NCI-H526 (cell line): ENCODE data around the gene CRAT.

Source experiments
- DNase-seq, 2 experiments: peaks; one replicate each; lab custom pipeline; 2025; lab: John Stamatoyannopoulos, UW

Gene CRAT

DNA sequence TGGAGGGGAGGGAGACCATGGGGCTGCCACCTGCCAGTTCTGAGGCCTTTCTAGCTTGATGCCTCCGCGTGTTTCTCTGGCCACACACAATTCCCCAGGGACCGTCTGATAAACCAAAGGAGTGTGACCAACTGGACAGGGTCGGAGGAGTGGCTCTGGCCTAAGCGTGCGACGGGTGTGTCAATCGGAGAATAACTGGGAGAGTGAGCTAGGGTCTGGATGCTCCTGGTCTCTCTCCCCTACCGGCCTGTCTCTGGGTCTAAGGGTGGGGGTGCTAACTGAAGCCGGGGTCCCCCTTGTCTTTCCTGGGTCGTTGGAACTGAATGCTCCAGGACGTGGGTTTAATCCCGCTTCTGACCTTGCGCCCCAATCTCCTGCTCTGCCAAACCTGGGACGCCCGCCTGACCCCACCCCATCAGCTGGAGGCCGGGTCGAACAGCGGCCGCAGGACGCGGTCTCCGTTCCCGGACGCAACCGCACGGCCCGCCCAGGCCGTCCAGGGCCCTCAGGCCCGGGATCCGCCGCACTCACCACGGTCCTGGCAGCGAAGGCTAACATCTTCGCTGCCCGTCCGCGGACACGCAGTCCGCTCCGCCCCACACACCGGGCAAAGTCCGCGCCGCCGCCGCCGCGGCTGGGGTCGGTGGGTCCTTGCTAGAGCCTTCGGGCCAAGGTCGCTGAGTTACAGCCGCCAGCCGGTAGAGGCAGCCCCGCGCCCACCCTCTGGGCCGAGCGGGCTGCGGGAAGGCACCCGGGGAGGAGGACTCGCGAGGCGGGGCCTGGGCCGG, 447 bp downstream of the CRAT start:
- DNase-seq = peak in 1 of 2 experiments; percentile 12

DNA sequence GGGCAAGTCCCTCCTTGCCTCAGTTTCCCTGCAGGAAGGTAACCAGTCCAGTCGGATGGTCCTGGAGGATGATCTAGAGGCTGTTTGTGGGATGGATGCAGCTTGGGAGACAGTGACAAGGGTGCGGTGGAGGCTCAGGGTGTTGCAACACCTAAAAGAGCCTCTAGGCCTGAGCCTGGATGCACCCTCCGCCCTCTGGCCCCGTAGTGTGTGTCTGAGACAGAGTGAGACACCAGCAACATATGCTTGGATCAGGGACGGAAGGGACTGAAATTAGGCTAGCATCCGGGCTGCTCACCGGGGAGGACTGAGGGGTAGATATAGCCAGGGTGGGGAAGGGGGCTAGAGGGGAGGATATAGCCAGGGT, 1.1 kb downstream of the CRAT start:
- DNase-seq = peak in 1 of 2 experiments; percentile 11

DNA sequence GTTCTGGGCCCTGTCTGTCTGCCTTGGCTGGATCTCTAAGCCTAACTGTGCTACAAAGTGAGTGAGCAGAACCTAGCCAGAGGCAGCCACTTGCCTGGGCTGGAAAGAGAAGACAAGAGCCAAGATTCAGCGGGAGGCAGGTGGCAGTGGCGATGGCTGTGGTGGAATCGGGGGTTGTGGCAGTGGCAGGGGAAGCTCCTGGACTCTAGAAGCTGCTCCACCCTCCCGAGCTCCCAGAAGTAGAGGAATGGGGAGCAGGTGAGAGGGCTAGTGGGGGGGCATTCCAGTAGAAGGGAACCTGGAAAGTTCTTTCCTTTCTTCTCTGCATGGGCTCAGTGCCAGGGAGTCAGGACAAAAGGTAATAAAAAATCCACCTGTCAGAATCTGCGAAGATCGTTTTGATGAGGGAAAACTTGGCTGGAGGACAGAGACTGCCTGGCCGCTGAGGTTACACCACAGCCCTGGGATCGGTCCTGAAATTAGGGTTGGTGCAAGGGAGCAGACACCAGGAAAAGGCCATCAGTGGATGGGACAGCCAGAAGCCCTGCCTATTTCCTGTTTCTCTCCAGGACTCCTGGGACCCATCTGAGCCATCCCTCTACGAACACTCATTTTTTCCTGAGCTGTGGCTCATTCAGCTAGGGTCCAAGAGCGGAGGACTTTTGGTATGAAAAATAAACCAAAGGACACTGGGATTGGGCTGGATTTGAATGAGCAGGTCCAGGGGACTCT, 1.6 kb downstream of the CRAT start:
- no peak for DNase-seq

DNA sequence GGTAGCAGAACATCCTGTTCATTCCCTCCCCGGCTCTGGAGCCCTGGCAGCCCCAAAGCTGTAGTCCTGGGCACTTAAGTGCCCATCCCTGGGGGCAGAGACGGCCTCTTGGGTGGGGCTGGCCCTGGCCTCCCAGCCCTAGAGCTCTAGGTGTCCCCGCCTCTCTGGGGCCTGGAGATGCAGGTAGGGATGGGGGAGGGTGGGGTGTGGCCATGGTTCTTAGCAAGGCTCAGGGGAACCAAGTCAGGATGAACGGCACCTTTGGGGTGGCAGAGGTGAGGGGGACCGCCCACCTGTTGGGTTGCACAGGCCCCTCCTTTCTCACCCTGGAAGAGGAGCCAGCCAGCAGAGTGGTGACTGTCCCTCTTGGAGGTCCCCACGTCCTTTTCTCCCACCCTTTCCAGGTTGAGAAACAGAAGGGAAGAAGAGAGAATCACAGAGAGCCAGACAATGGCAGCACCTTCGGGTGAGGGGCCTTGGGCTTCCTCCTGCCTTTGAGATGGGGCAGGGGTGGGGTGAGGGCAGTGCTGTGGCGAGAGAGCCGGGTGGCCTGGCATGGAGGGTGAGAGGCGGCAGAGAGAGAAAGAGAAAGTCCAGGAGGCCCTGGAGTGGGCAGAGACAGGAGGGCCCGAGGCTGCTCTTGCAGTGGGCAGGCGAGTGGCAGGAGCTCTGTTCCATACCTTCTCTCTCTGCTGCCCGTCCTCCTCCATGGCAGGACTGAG, 2.3 kb downstream of the CRAT start:
- no peak for DNase-seq

DNA sequence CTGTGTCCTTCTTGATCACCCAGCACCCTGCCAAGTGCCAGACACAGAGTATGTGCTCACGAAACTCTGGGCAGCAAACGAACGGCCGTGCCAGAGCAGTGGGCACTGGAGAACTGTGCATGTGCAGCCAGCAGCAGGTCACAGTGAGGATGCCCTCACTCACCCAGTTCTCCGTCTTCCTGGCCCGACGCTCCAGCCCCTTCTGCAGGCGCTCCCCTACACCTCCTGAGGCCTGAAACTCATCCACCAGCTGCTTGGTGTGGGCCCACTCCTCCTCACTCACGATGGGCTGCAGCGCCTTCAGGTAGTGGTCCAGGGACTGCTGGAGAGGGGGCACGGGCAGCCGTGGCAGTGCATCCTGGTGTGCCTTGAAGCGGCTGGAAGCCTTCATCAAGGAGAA, 2.9 kb downstream of the CRAT start:
- no peak for DNase-seq

DNA sequence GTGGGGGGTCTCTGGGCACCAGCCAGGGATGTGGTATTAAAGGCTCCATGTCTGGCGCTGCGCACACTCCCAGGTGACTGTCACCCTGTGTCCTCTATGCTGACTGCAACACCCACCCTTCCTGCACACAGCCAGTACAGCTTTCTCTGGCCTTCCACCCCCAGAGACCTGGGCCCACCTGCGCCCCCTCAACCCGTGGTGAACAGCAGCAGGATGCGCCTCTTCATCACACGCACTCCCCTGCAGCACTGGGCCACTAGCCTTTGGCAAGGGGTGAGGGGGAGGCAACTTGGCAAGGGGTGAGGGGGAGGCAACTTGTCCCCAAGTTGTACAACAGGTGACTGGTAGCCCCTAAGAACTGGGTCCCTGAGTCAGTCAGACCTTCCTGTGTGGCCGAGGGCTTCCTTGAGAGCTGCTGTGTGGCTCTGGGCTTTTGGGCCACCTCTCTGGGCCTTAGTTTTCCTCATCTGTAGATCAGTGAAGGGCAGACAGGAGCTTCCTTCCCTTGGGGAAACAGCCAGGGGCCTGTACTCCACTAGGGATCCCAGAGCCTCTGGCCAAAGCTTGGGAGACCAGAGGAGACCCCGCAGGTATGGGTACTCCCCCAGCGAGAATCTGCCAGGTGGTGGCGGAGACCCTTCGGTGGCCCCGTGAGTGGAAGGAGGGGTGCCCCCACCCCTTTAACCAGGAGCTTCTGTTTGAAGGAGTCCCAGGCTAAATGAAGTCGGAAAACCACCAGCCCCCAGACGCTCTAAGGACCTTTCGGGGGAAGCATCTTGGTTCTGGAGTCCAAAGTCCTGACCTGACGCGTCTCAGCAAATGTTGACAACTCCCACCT, 4.5 kb downstream of the CRAT start:
- no peak for DNase-seq

DNA sequence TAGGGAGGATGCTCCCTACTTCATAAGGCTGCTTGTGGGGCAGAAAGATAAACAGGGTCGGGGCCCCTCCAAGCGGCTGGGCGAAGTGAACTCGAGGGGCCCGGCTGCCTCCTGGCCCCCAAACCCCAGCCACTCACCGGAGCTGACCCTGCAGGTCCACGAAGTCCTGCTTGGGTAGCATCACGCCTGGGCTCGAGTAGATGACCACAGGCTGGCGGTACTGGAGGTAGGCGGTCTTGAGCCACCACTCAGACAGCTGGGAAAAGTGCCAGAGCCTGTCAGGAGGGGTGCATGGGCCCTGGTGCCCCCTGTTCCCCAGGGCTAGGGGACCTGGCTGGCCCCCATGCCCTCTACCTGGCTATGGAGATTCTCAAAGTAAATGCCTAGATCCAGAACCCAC, 6.5 kb downstream of the CRAT start:
- DNase-seq = no peak

DNA sequence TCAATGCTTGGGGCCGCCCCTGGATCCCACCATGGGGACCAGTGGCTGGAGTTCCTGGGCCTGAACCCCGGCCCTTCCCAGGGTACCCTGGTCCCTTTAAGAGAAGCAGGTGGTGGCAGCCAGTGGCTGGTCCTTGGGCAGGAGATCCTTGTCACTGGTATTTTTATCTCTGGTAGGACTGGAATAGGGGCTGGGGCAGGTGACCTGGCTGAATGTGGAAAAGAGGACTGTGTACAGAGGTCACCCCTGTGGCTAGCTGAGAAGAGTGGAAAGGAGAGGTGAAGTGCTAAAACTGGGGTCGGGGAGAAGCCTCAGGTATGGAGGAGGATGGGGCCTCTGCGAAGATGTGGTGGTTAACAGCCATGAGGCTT, 7.0 kb downstream of the CRAT start:
- DNase-seq = no peak

DNA sequence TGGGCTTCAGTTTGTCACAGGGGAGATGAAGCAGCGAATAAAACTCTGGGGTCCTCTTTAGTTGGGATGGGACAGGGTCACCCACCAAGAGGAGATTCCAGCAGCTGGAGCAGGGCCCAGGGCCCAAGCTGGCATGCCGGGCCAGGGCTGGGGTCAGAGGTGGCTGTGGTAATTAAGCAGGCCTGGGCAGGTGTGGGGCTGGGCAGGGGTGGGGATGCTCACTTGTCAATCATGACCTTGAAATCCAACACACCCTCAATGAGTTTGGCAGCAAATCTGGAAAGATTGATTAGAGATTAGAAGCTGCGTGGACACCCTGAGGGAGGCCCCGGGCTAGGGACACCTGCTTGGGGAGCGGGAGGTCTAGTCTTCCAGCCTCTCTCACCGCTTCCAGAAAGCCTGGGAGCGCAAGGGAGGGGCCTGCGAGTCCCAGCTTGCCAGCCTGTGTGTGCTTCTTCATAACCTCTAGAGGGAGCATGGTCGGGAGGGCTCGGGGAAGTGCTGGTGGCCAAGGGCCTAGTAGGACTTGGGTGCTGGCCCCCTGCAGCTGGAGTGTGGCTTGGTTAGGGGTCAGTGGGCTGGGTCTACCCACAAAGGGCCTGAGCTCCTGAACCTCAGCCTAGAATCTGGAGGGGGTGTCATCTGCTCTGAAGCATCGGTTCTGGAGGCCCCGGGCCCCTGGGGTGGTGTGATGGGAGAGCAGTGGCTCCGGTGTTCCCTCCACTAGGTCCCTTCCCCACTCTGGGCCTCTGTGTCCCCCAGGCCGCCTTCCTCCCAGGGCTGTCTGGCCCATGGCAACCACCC, 7.6 kb downstream of the CRAT start:
- peak in 1 of 2 experiments; percentile 71 for DNase-seq

DNA sequence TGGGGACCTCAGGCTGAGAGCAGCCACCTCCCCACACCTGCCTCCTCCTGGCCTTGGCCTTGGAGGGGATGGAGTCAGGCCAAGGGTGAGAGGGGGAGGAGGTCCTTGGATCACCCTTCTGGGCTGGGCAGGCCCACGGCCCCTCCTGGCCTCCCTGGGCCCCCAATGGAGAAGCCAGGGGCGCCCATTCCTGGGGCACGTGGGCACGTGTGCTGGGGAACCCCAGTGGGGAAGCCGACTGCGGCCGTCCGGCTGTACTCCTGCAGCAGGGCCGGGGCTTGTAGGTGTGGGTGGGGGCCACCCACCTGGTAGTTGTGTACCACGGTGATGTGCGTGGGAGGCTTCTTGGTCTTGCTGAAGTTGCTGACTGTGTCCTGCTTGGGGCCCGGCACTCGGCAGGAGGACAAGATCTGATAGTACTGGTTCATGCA, 8.5 kb downstream of the CRAT start:
- no peak for DNase-seq

DNA sequence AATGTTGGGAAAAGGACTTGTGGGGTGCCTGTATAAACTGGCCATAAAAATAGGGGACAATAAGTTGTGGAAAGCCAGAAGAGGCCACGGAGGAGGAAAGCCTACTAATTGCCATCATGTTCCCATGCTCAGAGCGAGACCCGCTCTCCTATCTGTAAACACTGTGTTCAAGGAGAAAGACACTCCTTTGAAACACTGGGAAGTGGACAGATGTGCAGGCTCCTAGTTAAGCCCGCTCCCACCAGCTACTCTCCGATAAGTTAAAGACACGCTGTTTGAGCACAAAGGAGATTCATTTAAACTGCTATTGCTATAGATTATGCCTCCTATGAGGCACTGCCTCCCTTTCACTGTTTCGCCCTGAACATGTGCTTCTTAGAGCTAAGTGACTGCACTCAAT, 9.3 kb downstream of the CRAT start:
- no peak for DNase-seq

DNA sequence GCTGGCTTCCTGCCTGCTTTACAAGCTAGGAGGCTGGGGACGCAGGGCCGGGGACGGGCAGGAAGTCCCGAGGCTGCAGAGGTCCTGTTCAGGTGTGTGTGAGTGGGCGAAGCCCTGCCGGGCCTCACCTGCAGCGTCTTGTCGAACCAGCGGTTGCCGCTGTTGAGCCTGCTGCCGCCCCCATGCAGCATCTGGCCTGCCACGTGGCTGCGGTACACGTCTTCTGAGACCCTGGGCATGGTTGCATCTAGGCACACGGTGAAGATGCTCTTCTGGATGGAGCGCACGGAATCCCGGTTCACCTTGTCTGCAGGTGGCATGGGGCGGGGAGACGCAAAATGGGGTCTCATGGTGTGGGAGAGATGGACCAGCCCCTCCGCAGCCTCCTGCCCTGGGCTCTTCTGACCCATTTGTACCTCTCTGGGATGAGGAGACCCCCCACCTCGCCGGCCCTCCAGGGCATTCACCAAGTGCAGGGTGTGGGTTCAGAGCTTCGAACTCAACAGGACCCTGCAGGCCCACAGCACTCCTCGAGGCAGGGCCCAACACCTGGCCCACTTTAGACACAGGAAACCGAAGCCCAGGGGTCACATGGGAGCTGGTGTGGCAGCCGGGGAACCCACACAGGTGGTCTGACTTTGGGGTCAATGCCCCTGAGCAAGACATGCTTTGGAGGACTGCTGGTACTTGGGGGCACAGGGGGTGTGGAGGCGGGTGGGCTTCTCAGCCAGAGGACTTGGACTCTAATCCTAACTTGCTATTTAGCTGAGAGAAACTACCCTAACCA, 10.0 kb downstream of the CRAT start:
- DNase-seq = no peak

DNA sequence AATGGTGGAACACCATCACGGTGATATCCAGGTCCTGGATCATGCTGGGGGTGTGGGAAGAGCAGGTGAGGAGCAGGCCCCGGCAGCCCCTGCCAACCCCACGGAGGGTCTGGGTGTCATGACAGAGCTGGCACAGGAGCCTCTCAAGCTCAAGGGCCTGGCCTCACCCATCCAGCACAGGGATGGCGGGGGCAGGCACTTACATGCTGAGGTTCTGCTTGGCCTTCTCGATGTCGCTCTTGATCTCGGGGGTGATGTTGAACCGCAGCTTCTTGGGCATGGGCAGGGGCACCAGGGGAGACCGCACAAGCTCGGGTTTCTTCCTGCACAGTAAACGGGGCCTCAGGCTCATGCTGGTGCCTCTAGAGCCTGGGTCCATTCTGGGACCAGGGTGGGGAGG, 12.3 kb downstream of the CRAT start:
- no peak for DNase-seq

DNA sequence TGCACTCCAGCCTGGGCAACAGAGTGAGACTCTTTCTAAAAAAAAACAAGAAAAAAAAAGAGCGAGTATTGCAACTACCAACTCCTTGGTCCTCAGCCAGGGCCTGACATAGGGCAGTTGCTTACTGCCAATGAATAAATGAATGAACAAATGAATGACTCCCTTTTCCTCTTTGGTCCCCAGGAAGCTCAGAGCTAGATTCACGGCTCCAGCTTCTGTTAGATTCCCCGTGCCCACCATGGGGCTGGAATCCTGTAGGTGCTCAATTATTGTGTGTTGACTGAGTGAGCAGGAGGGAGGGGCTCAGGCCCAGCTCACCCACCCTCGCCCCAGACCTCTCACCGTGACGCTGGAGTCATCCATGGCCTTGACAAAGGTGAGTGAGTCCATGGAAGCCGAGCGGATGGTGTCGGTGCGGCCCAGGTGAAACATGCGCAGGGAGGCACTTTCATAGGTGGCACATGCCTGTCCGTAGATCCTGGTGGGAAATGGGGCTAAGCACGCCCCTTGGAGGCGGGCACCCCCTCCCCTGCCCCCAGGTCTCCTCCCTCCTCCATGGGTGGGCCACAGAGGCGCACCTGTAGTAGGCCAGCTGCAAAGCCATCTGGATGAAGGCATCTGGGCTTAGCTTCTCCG, 12.8 kb downstream of the CRAT start:
- DNase-seq = no peak

DNA sequence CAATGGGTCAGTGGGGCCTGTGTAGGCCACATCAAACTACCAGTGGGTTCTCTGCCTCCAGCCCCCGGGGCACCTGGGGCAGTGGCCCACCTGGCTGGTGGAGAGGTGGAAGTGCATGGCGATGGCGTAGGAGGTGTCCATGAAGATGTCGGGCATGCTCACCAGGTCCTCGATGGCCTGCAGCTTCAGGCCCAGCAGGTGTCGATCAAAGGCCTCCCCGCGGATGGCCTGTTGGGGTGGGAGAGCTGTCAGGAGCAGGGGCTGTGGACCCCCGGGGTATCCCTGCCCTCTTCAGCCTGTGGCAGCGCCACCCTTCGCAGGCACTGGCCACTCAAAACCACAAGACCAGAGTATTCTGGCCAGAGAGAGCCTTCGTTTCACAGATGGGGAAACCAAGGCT, 14.7 kb downstream of the CRAT start:
- DNase-seq = no peak

DNA sequence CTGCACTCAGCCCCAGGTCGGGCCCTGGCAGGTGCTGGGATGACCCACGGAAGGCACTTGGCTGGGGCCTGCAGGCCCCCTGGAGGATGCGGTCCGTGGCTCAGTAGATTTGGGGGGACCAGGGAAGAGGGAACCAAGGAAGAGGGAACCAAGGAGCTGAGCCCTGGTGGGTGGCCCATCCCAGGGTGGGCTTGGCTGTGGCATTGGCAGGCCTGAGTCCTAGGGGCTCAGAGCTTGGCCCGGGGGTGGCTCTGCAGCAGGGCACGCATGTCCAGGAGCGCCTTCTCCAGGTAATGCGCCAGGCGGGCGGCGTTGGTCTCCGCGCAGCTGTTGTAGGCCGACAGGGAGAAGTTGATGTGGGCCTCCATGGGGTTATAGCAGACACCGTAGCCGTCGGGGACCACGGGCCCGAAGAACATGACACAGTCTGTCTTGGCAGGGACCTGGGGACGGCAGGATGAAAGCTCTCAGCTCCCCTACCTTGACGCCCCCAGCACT, 15.4 kb downstream of the CRAT start:
- no peak for DNase-seq

DNA sequence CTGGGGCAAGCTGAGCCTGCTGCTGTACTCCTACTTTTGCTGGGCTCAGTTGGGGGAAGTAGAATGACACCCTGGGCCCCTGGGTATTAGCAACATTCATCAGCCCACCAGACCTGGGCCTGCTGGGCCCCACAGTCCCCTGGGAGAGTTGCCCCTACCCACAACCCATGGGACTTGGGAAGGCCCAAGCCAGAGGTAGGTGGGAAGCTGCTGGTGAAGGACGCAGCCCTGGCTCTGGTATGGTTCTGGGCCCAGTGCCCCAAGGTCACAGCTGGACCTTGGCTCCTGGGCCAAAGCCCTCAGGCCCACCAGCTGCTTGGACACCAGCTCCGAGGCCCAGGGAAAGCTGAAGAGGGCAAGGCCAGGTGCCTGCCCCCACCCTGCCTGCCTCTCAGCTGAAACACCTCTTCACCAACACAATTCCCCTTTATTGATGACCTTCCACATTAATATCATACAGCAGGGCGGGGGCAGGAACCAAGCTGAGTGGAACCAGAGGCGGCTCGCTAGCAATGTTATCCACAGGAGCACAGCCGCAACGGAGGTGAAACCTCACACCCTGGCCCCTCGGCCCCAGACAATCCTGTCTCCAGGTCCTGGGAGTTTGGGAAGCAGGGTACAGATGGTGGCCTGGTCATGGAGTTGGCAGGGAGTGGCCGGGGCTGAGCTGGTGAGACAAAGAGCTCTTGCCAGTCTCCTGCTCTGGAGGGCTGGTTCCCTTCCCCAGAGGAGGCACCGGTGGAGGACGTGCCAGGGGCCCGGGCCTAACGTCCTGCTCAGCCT, 16.0 kb downstream of the CRAT start:
- no peak for DNase-seq

DNA sequence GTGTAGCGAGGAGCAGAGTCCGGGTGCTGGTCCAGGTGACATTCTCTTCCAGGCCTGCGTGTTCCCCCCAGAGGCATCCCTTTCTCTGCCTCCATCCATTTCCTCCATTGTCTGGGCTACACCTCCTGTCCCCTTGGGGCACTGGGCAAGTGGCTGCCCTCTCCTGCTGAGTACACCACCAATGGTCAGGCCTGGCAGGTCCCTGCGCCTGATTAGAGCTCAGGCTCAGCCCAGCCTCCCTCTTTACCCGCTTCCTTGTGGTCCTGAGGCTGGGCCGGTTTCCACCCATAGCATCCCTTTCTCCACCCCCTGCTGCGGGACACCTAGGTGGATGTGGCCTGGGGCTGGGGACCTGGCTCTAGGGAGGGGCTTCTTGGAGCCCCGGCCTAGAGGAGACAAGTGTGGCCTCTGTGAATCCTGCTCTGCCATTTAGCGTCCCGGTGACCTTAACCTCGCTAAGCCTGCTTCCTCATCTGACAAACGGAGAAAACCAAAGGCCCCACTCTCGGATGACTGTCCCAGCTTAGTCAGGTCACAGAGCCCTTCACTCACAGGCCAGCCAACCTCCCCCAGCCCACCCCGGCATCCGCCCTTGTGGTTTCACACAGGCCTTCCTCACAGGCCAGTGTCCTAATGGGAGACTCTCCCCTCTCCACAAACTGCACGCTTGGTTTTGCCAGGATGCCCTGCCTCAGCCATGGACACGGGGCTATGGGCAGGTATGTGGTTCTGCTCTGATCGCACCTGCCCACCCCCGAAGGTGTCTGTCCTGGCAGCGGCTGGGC, 16.8 kb downstream of the CRAT start:
- no peak for DNase-seq
